GM12801 (cell line): ENCODE data around the gene CPAMD8.

Source experiments
- CTCF ChIP-seq: IDR thresholded peaks from one replicate; pipeline ENCODE4 v1.5.1; 2011; ENCODE audit warnings: control low read depth; ENCODE audit not compliant: insufficient read length; ENCODE audit errors: extremely low read depth

The CPAMD8 gene

GRCh38 chr19:16851031-16851712, 175.4 kb downstream of the CPAMD8 start:
- TF ChIP-seq CTCF = no peak

GRCh38 chr19:16850133-16850532, 176.5 kb downstream of the CPAMD8 start:
- TF ChIP-seq CTCF = no peak

GRCh38 chr19:16849168-16849567, 177.4 kb downstream of the CPAMD8 start:
- TF ChIP-seq CTCF = no peak

- no peak for TF ChIP-seq CTCF
Measured at GRCh38 chr19:16847430-16847829, 179.2 kb downstream of the CPAMD8 start.

- TF ChIP-seq CTCF = no peak
Measured at GRCh38 chr19:16846901-16847300, 179.7 kb downstream of the CPAMD8 start.
